ENCODE measurements around the gene FBXL17.

GRCh38 chr5:107957051-107957450 is 424.8 kb downstream of the FBXL17 start:
- TF ChIP-seq CTCF (conservative IDR thresholded peaks at IDR 0.05; ENCODE audit: low read depth, low read length) (no peak), EZH2 (IDR thresholded peaks at IDR 0.05; ENCODE audit: low read length, unreplicated experiment) (no peak), EZH2phosphoT487 (IDR thresholded peaks at IDR 0.05; ENCODE audit: borderline replicate concordance, low read length) (no peak)
